ENCODE measurements around the gene TENM3. TPM values are rescaled to one million over a fixed set of nuclear protein-coding genes. Genes with fewer than 3 reads are reported as not detected.

Gene TENM3
- total and polyA plus RNA-seq, 2 donors (not counting 3 experiments of a cell fraction or from before 2014, with no cell fraction given), result 3.2 to 6.2 TPM

- intact Hi-C loops (cut with micrococcal nuclease), result no loop called here
- FAIRE-seq, result no peak
- BruUV-seq (replicated peaks), result no TSS peak
Observed at GRCh38 chr4:182197611-182198010, 45.6 kb upstream of the TENM3 start.

More at GRCh38 chr4:182197611-182198010, 45.6 kb upstream of the TENM3 start:
- H3K4me2 ChIP-seq (ENCODE audit: insufficient read depth, low read length), result no peak overlapping the region
- dilution Hi-C loops (cut with MboI; ENCODE audit: extremely low pct_ligation_motif_present, low sequenced_read_pairs), result no loop called here
- no peaks in the 10 kb centered on the region for H3K36me3 ChIP-seq (ENCODE audit: control insufficient read depth in 2 of 2, extremely low read depth in 1 of 2, insufficient read depth in 2 of 2, low read length in 2 of 2)
- H3K9ac ChIP-seq (replicated peaks; ENCODE audit: extremely low read depth, insufficient read depth, low read length), result no peak overlapping the region
- H3K9me3 ChIP-seq (replicated peaks; ENCODE audit: control insufficient read depth, insufficient read depth, low read length), result no peaks in the 10 kb centered on the region
- DNase-seq (ENCODE audit: low read depth, low spot score), result no peak
- ChIA-PET POLR2A (no interaction called here), CTCF (no interaction called here)
- no peak overlapping the region for H3K27ac ChIP-seq (ENCODE audit: insufficient read depth, low read depth, low read length)
- H3K4me1 ChIP-seq (ENCODE audit: control insufficient read depth, extremely low read depth, insufficient read depth, low read length), result no peaks in the 10 kb centered on the region
- H3K4me3 ChIP-seq (replicated peaks in 1 of 3; ENCODE audit: insufficient read depth in 1 of 3, low read depth in 1 of 3, low read length in 3 of 3), result no peak overlapping the region
- TF ChIP-seq POLR2AphosphoS5 (IDR thresholded peaks at IDR 0.05; ENCODE audit: insufficient read depth, low read depth, low read length) (no peak), GATA2 (IDR thresholded peaks at IDR 0.05; ENCODE audit: insufficient read depth, insufficient read length, low read depth, low read length) (no peak), MYC (IDR thresholded peaks at IDR 0.05; ENCODE audit: low read depth, low read length) (no peak), CTCF (IDR thresholded peaks at IDR 0.05; ENCODE audit: extremely low read depth in 1 of 2, insufficient read depth in 1 of 2, low read depth in 1 of 2, low read length in 2 of 2) (no peak), FOS (IDR thresholded peaks at IDR 0.05; ENCODE audit: borderline replicate concordance, insufficient read depth, low read length) (no peak), POLR2A (IDR thresholded peaks at IDR 0.05; ENCODE audit: low read depth, low read length) (no peak), JUN (IDR thresholded peaks at IDR 0.05; ENCODE audit: borderline replicate concordance, insufficient read depth, insufficient read length, low read depth) (no peak)
- no peaks in the 10 kb centered on the region for H3K9me1 ChIP-seq (replicated peaks; ENCODE audit: control insufficient read depth, extremely low read depth, insufficient read depth, low read length)
- no peaks in the 10 kb centered on the region for H4K20me1 ChIP-seq (replicated peaks; ENCODE audit: control insufficient read depth, extremely low read depth, insufficient read depth, low read length)
- no peaks in the 10 kb centered on the region for H3K27me3 ChIP-seq (ENCODE audit: control insufficient read depth in 2 of 2, insufficient read depth in 2 of 2, low read length in 2 of 2)
- H2AFZ ChIP-seq (ENCODE audit: low read depth, low read length), result no peak overlapping the region
- no peaks in the 10 kb centered on the region for H3K79me2 ChIP-seq (ENCODE audit: control insufficient read depth, insufficient read depth, low read length)
